ENCODE results near the gene LARP6. TPM values are rescaled to one million over a fixed set of nuclear protein-coding genes. Genes with fewer than 3 reads are reported as not detected.

LARP6 gene
- total and polyA plus RNA-seq, 2 of the 13 experiments (the other 11 are each of a cell fraction or from before 2014, with no cell fraction given) = 2.9 to 8.2 TPM

DNA sequence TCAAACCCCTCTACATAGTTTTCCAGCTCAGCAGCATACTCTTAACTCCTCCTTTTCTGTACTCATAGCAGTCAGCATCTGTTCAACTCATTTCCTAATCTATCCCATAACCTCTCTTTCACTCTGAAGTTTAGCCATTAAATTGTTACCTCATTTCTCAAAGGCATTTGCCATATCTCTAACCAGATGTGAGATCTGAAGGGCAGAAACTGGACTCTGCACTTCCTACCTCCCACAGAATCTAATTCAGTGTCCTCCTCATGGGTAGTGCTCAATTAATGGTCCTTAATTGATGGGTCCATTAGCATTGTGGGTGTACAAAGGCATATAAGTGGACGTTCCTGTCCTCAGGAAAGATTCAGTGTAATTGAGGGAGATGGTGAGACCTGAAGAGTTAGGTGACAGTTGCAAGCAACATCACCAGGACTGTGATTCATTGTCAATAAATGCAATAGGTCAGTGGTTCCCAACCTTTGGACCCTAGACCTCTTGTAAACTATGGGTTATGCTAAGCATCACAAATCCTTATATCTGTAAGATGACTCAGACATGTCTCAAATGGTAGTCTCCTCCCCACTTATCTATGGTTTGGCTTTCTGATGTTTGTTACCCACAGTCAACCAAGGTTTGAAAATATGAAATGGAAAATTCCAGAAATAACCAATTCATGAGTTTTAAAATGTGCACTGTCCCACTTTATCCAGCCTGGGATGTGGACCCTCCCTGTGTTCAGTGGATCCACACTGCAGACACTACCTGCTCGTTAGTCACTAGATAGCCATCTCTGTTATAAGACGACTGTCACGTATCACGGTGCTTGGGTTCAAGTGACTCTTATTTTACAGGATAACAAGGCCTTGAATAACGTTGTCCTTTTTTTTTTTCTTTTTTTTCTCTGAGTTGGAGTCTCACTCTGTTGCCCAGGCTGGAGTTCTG, 65.6 kb downstream of the LARP6 start (continued):
- TF ChIP-seq FIP1L1 (IDR thresholded peaks at IDR 0.05; ENCODE audit: borderline replicate concordance, insufficient read depth, low read depth, low read length) = no peak
- TF ChIP-seq, protein P1, sequence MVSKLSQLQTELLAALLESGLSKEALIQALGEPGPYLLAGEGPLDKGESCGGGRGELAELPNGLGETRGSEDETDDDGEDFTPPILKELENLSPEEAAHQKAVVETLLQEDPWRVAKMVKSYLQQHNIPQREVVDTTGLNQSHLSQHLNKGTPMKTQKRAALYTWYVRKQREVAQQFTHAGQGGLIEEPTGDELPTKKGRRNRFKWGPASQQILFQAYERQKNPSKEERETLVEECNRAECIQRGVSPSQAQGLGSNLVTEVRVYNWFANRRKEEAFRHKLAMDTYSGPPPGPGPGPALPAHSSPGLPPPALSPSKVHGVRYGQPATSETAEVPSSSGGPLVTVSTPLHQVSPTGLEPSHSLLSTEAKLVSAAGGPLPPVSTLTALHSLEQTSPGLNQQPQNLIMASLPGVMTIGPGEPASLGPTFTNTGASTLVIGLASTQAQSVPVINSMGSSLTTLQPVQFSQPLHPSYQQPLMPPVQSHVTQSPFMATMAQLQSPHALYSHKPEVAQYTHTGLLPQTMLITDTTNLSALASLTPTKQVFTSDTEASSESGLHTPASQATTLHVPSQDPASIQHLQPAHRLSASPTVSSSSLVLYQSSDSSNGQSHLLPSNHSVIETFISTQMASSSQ (IDR thresholded peaks at IDR 0.05; ENCODE audit: low read depth) = no peak
- TF ChIP-seq, protein P1 (CRISPR knock-in tag; IDR thresholded peaks at IDR 0.05; ENCODE audit: borderline replicate concordance) = no peak
- no peak for TF ChIP-seq ZFP37 (CRISPR knock-in tag; IDR thresholded peaks at IDR 0.05; ENCODE audit: borderline replicate concordance)
- no peak for TF ChIP-seq MED8 (CRISPR knock-in tag; IDR thresholded peaks at IDR 0.05; ENCODE audit: insufficient replicate concordance)
- TF ChIP-seq MAFK (conservative IDR thresholded peaks at IDR 0.05 in 1 of 2, IDR thresholded peaks at IDR 0.05 in 1 of 2; ENCODE audit: low read length in 2 of 2) = 0 out of 4 replicates have a peak, but pooled peaks of 1 of the 2 experiments have one; percentile 13
- peak; percentile 58; the same call in 1 of the 2 replicates for TF ChIP-seq MED1 (CRISPR knock-in tag; IDR thresholded peaks at IDR 0.05)
- TF ChIP-seq JUND (CRISPR knock-in tag; IDR thresholded peaks at IDR 0.05) = peak; percentile 80; the same call in 1 of the 2 replicates
- TF ChIP-seq KLF9 (CRISPR knock-in tag; IDR thresholded peaks at IDR 0.05; ENCODE audit: low read depth) = no peak
- peak; percentile 67 for TF ChIP-seq SAP130 (CRISPR knock-in tag; IDR thresholded peaks at IDR 0.05; ENCODE audit: low read depth)
- TF ChIP-seq ZNF350 (CRISPR knock-in tag; IDR thresholded peaks at IDR 0.05; ENCODE audit: borderline replicate concordance, low read depth) = no peak
- TF ChIP-seq ZFP36 (IDR thresholded peaks at IDR 0.05; ENCODE audit: borderline replicate concordance, low read depth, low read length, partially characterized antibody) = no peak
- TF ChIP-seq, protein P2, sequence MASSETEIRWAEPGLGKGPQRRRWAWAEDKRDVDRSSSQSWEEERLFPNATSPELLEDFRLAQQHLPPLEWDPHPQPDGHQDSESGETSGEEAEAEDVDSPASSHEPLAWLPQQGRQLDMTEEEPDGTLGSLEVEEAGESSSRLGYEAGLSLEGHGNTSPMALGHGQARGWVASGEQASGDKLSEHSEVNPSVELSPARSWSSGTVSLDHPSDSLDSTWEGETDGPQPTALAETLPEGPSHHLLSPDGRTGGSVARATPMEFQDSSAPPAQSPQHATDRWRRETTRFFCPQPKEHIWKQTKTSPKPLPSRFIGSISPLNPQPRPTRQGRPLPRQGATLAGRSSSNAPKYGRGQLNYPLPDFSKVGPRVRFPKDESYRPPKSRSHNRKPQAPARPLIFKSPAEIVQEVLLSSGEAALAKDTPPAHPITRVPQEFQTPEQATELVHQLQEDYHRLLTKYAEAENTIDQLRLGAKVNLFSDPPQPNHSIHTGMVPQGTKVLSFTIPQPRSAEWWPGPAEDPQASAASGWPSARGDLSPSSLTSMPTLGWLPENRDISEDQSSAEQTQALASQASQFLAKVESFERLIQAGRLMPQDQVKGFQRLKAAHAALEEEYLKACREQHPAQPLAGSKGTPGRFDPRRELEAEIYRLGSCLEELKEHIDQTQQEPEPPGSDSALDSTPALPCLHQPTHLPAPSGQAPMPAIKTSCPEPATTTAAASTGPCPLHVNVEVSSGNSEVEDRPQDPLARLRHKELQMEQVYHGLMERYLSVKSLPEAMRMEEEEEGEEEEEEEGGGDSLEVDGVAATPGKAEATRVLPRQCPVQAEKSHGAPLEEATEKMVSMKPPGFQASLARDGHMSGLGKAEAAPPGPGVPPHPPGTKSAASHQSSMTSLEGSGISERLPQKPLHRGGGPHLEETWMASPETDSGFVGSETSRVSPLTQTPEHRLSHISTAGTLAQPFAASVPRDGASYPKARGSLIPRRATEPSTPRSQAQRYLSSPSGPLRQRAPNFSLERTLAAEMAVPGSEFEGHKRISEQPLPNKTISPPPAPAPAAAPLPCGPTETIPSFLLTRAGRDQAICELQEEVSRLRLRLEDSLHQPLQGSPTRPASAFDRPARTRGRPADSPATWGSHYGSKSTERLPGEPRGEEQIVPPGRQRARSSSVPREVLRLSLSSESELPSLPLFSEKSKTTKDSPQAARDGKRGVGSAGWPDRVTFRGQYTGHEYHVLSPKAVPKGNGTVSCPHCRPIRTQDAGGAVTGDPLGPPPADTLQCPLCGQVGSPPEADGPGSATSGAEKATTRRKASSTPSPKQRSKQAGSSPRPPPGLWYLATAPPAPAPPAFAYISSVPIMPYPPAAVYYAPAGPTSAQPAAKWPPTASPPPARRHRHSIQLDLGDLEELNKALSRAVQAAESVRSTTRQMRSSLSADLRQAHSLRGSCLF (CRISPR knock-in tag; IDR thresholded peaks at IDR 0.05; ENCODE audit: borderline replicate concordance) = no peak
- TF ChIP-seq ZNF775 (CRISPR knock-in tag; IDR thresholded peaks at IDR 0.05; ENCODE audit: borderline replicate concordance) = no peak
- TF ChIP-seq GZF1 (CRISPR knock-in tag; IDR thresholded peaks at IDR 0.05) = no peak
- TF ChIP-seq RXRA (CRISPR knock-in tag; IDR thresholded peaks at IDR 0.05) = no peak; the same call in 1 of the 2 replicates
- no peak for TF ChIP-seq ZSCAN22 (CRISPR knock-in tag; IDR thresholded peaks at IDR 0.05)
- no peak for TF ChIP-seq MYNN (CRISPR knock-in tag; IDR thresholded peaks at IDR 0.05; ENCODE audit: low read depth)
- TF ChIP-seq GATAD2A (CRISPR knock-in tag; IDR thresholded peaks at IDR 0.05) = peak; percentile 83
- TF ChIP-seq ZNF670 (CRISPR knock-in tag; IDR thresholded peaks at IDR 0.05; ENCODE audit: borderline replicate concordance) = no peak
